Activated naive CD4-positive, alpha-beta T cell treated with anti-CD3 and anti-CD28 coated beads for 36 hours (primary cell): ENCODE results near the gene CSNK1G1. TPM values are rescaled to one million over a fixed set of nuclear protein-coding genes. Genes with fewer than 3 reads are reported as not detected.

ENCODE experiments used
- CTCF ChIA-PET: fragments of 350-600 bp; sonication (Branson Sonifier 250); formaldehyde crosslinking; loops from one replicate; lab custom pipeline; 2021; ENCODE audit warnings: antibody characterized with exemption; lab: Charles Lee
- DNase-seq: peaks from one replicate; pipeline ENCODE4 v3.0.0-alpha.2; 2020
- H3K27ac Mint-ChIP-seq: one replicate; pipeline ENCODE4 v1.8.0; 2021; ENCODE audit warnings: mild to moderate bottlenecking, mixed read lengths
- H3K27me3 Mint-ChIP-seq: one replicate; pipeline ENCODE4 v1.8.0; 2021; ENCODE audit warnings: low read depth, mixed read lengths
- H3K36me3 Mint-ChIP-seq: one replicate; pipeline ENCODE4 v1.8.0; 2021; ENCODE audit warnings: low read depth, mixed read lengths
- H3K4me1 Mint-ChIP-seq: one replicate; pipeline ENCODE4 v1.8.0; 2021; ENCODE audit warnings: low read depth, mixed read lengths
- H3K4me3 Mint-ChIP-seq: one replicate; pipeline ENCODE4 v1.8.0; 2021; ENCODE audit warnings: mild to moderate bottlenecking, moderate library complexity, mixed read lengths
- H3K9me3 Mint-ChIP-seq: one replicate; pipeline ENCODE4 v1.8.0; 2021; ENCODE audit warnings: mixed read lengths
- intact Hi-C: fragments of 100-400 bp; cut with micrococcal nuclease; formaldehyde crosslinking; loops from one replicate; pipeline ENCODE4 v1.15.1; 2023
- total RNA-seq, 2 experiments: library from RNA; stranded (reverse); gene quantifications; one replicate each; pipeline ENCODE4 v1.2.3, GENCODE V29; 2021

The CSNK1G1 gene
- total RNA-seq, 2 experiments from 2014 or later = 14.8 to 16.6 TPM

- H3K27ac Mint-ChIP-seq = no peak overlapping the region
- H3K4me3 Mint-ChIP-seq = no peak overlapping the region
- intact Hi-C loops = no loop called here
- H3K27me3 Mint-ChIP-seq = no peaks in the 10 kb centered on the region
- DNase-seq = peak; percentile 13
- peaks cover 19% of the 10 kb centered on the region for H3K36me3 Mint-ChIP-seq
- H3K4me1 Mint-ChIP-seq = peaks cover 29% of the 10 kb centered on the region
- CTCF ChIA-PET = interaction anchor here (0.7 kb wide), 1 partner anchor 118 kb away, joined by 4 read pairs; no protein-coding TSS in a partner anchor
- H3K9me3 Mint-ChIP-seq = no peaks in the 10 kb centered on the region
Observed at GRCh38 chr15:64247906-64248541, 107.9 kb downstream of the CSNK1G1 start.

GRCh38 chr15:64247535-64247905, 108.5 kb downstream of the CSNK1G1 start:
- H3K27ac Mint-ChIP-seq = no peak overlapping the region
- CTCF ChIA-PET = no interaction called here

GRCh38 chr15:64246364-64247189, 109.4 kb downstream of the CSNK1G1 start:
- H3K9me3 Mint-ChIP-seq = no peaks in the 10 kb centered on the region
- no peak overlapping the region for H3K27ac Mint-ChIP-seq
- CTCF ChIA-PET = interaction anchor here (0.9 kb wide), 1 partner anchor 24 kb away, joined by 3 read pairs; no protein-coding TSS in a partner anchor
- peak; percentile 73 for DNase-seq
- peaks cover 27% of the 10 kb centered on the region for H3K36me3 Mint-ChIP-seq
- H3K4me3 Mint-ChIP-seq = no peak overlapping the region
- peaks cover 31% of the 10 kb centered on the region for H3K4me1 Mint-ChIP-seq
- intact Hi-C loops = no loop called here
- no peaks in the 10 kb centered on the region for H3K27me3 Mint-ChIP-seq

More at GRCh38 chr15:64247535-64247905, 108.5 kb downstream of the CSNK1G1 start:
- Mint-ChIP-seq H3K27me3 (no peaks in the 10 kb centered on the region), H3K4me3 (no peak overlapping the region), H3K36me3 (peaks cover 21% of the 10 kb centered on the region), H3K4me1 (peaks cover 29% of the 10 kb centered on the region), H3K9me3 (no peaks in the 10 kb centered on the region)
- intact Hi-C loops = no loop called here
- no peak for DNase-seq

- Mint-ChIP-seq H3K9me3 (no peaks in the 10 kb centered on the region), H3K4me3 (no peak overlapping the region), H3K27ac (no peak overlapping the region), H3K36me3 (peaks cover 27% of the 10 kb centered on the region), H3K27me3 (no peaks in the 10 kb centered on the region), H3K4me1 (peaks cover 41% of the 10 kb centered on the region)
- intact Hi-C loops = no loop called here
- DNase-seq = no peak
- CTCF ChIA-PET = no interaction called here
Observed at GRCh38 chr15:64245405-64245804, 110.6 kb downstream of the CSNK1G1 start.

GRCh38 chr15:64237677-64238076, 118.3 kb downstream of the CSNK1G1 start:
- Mint-ChIP-seq H3K36me3 (peaks cover 14% of the 10 kb centered on the region), H3K9me3 (no peaks in the 10 kb centered on the region), H3K27ac (no peak overlapping the region), H3K27me3 (no peaks in the 10 kb centered on the region), H3K4me1 (peaks cover 39% of the 10 kb centered on the region), H3K4me3 (no peak overlapping the region)
- no peak for DNase-seq
- CTCF ChIA-PET = no interaction called here
- intact Hi-C loops = no loop called here

GRCh38 chr15:64236156-64236894, 119.6 kb downstream of the CSNK1G1 start:
- DNase-seq = no peak
- Mint-ChIP-seq H3K4me3 (no peak overlapping the region), H3K27me3 (no peaks in the 10 kb centered on the region), H3K4me1 (peaks cover 36% of the 10 kb centered on the region), H3K27ac (no peak overlapping the region), H3K9me3 (no peaks in the 10 kb centered on the region), H3K36me3 (peaks cover 7% of the 10 kb centered on the region)
- intact Hi-C loops = no loop called here
- CTCF ChIA-PET = interaction anchor here (1.6 kb wide), 1 partner anchor 26 kb away, joined by 4 read pairs; no protein-coding TSS in a partner anchor

GRCh38 chr15:64235552-64235951, 120.4 kb downstream of the CSNK1G1 start:
- H3K9me3 Mint-ChIP-seq = no peaks in the 10 kb centered on the region
- CTCF ChIA-PET = interaction anchor here (0.6 to 1.6 kb wide), 2 partner anchors 25 to 431 kb away, joined by 4 read pairs; no protein-coding TSS in a partner anchor
- H3K27ac Mint-ChIP-seq = no peak overlapping the region
- no peak overlapping the region for H3K4me3 Mint-ChIP-seq
- no peak for DNase-seq
- H3K27me3 Mint-ChIP-seq = no peaks in the 10 kb centered on the region
- intact Hi-C loops = no loop called here
- H3K4me1 Mint-ChIP-seq = peaks cover 28% of the 10 kb centered on the region
- peaks cover 5% of the 10 kb centered on the region for H3K36me3 Mint-ChIP-seq

- no peak overlapping the region for H3K4me3 Mint-ChIP-seq
- H3K36me3 Mint-ChIP-seq = no peaks in the 10 kb centered on the region
- DNase-seq = no peak
- no peaks in the 10 kb centered on the region for H3K9me3 Mint-ChIP-seq
- CTCF ChIA-PET = interaction anchor here (1.4 kb wide), 1 partner anchor 454 kb away, joined by 4 read pairs; no protein-coding TSS in a partner anchor
- intact Hi-C loops = no loop called here
- H3K27me3 Mint-ChIP-seq = no peaks in the 10 kb centered on the region
- H3K27ac Mint-ChIP-seq = no peak overlapping the region
- H3K4me1 Mint-ChIP-seq = peaks cover 18% of the 10 kb centered on the region
Observed at GRCh38 chr15:64233299-64233698, 122.7 kb downstream of the CSNK1G1 start.

GRCh38 chr15:64232400-64232799, 123.6 kb downstream of the CSNK1G1 start:
- CTCF ChIA-PET = no interaction called here
- Mint-ChIP-seq H3K27me3 (no peaks in the 10 kb centered on the region), H3K36me3 (peaks cover 2% of the 10 kb centered on the region), H3K4me1 (peaks cover 12% of the 10 kb centered on the region), H3K9me3 (no peaks in the 10 kb centered on the region), H3K27ac (no peak overlapping the region), H3K4me3 (no peak overlapping the region)
- DNase-seq = no peak
- intact Hi-C loops = no loop called here

- Mint-ChIP-seq H3K36me3 (peaks cover 10% of the 10 kb centered on the region), H3K27ac (no peak overlapping the region), H3K9me3 (no peaks in the 10 kb centered on the region), H3K27me3 (no peaks in the 10 kb centered on the region), H3K4me1 (peaks cover 5% of the 10 kb centered on the region), H3K4me3 (no peak overlapping the region)
- no peak for DNase-seq
- intact Hi-C loops = no loop called here
- CTCF ChIA-PET = interaction anchor here (0.7 kb wide), 1 partner anchor 14 kb away, joined by 3 read pairs; no protein-coding TSS in a partner anchor
Observed at GRCh38 chr15:64229129-64229724, 126.7 kb downstream of the CSNK1G1 start.

GRCh38 chr15:64225804-64226203, 130.2 kb downstream of the CSNK1G1 start:
- H3K9me3 Mint-ChIP-seq = no peaks in the 10 kb centered on the region
- H3K27me3 Mint-ChIP-seq = no peaks in the 10 kb centered on the region
- H3K4me1 Mint-ChIP-seq = peaks cover 22% of the 10 kb centered on the region
- no peak for DNase-seq
- intact Hi-C loops = no loop called here
- peaks cover 13% of the 10 kb centered on the region for H3K36me3 Mint-ChIP-seq
- no peak overlapping the region for H3K27ac Mint-ChIP-seq
- H3K4me3 Mint-ChIP-seq = no peak overlapping the region
- CTCF ChIA-PET = no interaction called here

GRCh38 chr15:64224511-64224910, 131.5 kb downstream of the CSNK1G1 start:
- Mint-ChIP-seq H3K27ac (no peak overlapping the region), H3K4me3 (no peak overlapping the region), H3K4me1 (peaks cover 22% of the 10 kb centered on the region), H3K36me3 (peaks cover 13% of the 10 kb centered on the region), H3K27me3 (no peaks in the 10 kb centered on the region), H3K9me3 (no peaks in the 10 kb centered on the region)
- CTCF ChIA-PET = interaction anchor here (0.6 kb wide), 1 partner anchor 59 kb away, joined by 3 read pairs; no protein-coding TSS in a partner anchor
- DNase-seq = no peak
- intact Hi-C loops = no loop called here
